K562 (cell line): ENCODE results near the gene SERINC5.

ENCODE experiments used
- CTCF ChIP-seq, 3 experiments: IDR thresholded peaks in 2 of 3; conservative IDR thresholded peaks in 1 of 3; 2 replicates each; pipeline ENCODE4 v1.5.1; 2011 to 2012; ENCODE audit warnings: low read length in 3 of 3, mild to moderate bottlenecking in 3 of 3, control low read depth in 2 of 3, improper control_type of control experiment in 1 of 3, inconsistent platforms in 1 of 3, low read depth in 1 of 3, mixed read lengths in 1 of 3, moderate library complexity in 1 of 3; ENCODE audit not compliant: insufficient read depth in 2 of 3
- MYNN ChIP-seq, 2 experiments: sonication (generic); formaldehyde crosslinking in 1 of 2; IDR thresholded peaks; 2 replicates each; pipeline versions ENCODE4 v1.5.0 to v1.6.1; 2016 to 2020; ENCODE audit warnings: antibody characterized with exemption in 1 of 2, missing genetic modification reagents in 1 of 2
- PHF20 ChIP-seq: fragments of 450-650 bp; IDR thresholded peaks from 2 replicates; pipeline ENCODE4 v1.6.1; 2018; ENCODE audit not compliant: partially characterized antibody
- POLR2A ChIP-seq: fragments of 450-650 bp; conservative IDR thresholded peaks from 2 replicates; pipeline ENCODE4 v1.6.1; 2016
- ZNF592 ChIP-seq: fragments of 450-650 bp; IDR thresholded peaks from 2 replicates; pipeline ENCODE4 v1.6.1; 2017; ENCODE audit warnings: antibody characterized with exemption, mild to moderate bottlenecking
- ZNF830 ChIP-seq: fragments of 250-450 bp; sonication (Bioruptor Pico); IDR thresholded peaks from 2 replicates; pipeline ENCODE4 v1.5.0; 2021; ENCODE audit warnings: mild to moderate bottlenecking
- TF ChIP-seq, protein P1 (sequence below): sonication (generic); formaldehyde crosslinking; IDR thresholded peaks from 2 replicates; pipeline ENCODE4 v1.8.0; 2022; ENCODE audit warnings: missing genetic modification reagents, mild to moderate bottlenecking, borderline replicate concordance

GRCh38 chr5:80117446-80117845 is 138.4 kb downstream of the SERINC5 start:
- TF ChIP-seq ZNF830: no peak
- TF ChIP-seq POLR2A: no peak
- TF ChIP-seq MYNN (IDR thresholded peaks at IDR 0.05): no peak
- no peak for TF ChIP-seq MYNN (CRISPR knock-in tag; IDR thresholded peaks at IDR 0.05)
- no peak for TF ChIP-seq ZNF592
- no peak for TF ChIP-seq CTCF (IDR thresholded peaks at IDR 0.05 in 2 of 3, conservative IDR thresholded peaks at IDR 0.05 in 1 of 3; ENCODE audit: insufficient read depth in 2 of 3, low read depth in 1 of 3, low read length in 3 of 3)
- TF ChIP-seq, protein P1, sequence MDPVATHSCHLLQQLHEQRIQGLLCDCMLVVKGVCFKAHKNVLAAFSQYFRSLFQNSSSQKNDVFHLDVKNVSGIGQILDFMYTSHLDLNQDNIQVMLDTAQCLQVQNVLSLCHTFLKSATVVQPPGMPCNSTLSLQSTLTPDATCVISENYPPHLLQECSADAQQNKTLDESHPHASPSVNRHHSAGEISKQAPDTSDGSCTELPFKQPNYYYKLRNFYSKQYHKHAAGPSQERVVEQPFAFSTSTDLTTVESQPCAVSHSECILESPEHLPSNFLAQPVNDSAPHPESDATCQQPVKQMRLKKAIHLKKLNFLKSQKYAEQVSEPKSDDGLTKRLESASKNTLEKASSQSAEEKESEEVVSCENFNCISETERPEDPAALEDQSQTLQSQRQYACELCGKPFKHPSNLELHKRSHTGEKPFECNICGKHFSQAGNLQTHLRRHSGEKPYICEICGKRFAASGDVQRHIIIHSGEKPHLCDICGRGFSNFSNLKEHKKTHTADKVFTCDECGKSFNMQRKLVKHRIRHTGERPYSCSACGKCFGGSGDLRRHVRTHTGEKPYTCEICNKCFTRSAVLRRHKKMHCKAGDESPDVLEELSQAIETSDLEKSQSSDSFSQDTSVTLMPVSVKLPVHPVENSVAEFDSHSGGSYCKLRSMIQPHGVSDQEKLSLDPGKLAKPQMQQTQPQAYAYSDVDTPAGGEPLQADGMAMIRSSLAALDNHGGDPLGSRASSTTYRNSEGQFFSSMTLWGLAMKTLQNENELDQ (CRISPR knock-in tag): no peak
- TF ChIP-seq PHF20: no peak
